HepG2 (cell line): ENCODE results near the gene CYP27A1. TPM values are rescaled to one million over a fixed set of nuclear protein-coding genes. Genes with fewer than 3 reads are reported as not detected.
A peak's percentile ranks its signal among the peaks of the same experiment; 100 is the strongest.

Experiments
- ATAC-seq: fragments of 200-7000 bp; cut with Tn5 transposase; 3 replicates; pipeline ENCODE4 v1.9.1; 2020; ENCODE audit warnings: mild to moderate bottlenecking, moderate library complexity
- BruUV-seq: library from RNA; stranded (reverse); fragments of 400-500 nt; replicated peaks from 2 replicates; lab custom pipeline; 2021; lab: Mats Ljungman, UMichigan
- CTCF ChIA-PET: fragments of 300-600 bp; formaldehyde crosslinking; extraction: SDS; loops from one replicate; lab custom pipeline; 2021; ENCODE audit warnings: low total read pairs, inconsistent platforms, low intra/inter-chr PET ratio; lab: Yijun Ruan, JAX
- POLR2A ChIA-PET: fragments of 350-600 bp; sonication (Branson Sonifier 250); formaldehyde crosslinking; loops from one replicate; lab custom pipeline; 2020; ENCODE audit warnings: antibody characterized with exemption, inconsistent platforms; lab: Yijun Ruan, JAX
- DNase-seq: peaks from one replicate; pipeline ENCODE4 v3.0.0-alpha.2; 2015; ENCODE audit warnings: low spot score
- FAIRE-seq: peaks from 3 replicates; lab custom pipeline; 2011; peaks lifted over from hg19 to GRCh38; lab: Jason Lieb, UNC
- H2AFZ ChIP-seq: one replicate; pipeline ENCODE4 v1.6.1; 2011; ENCODE audit warnings: low read length, inconsistent platforms
- H3K27ac ChIP-seq: fragments of 300-600 bp; 3 replicates; pipeline ENCODE4 v1.8.0; 2011; ENCODE audit warnings: mixed run types, mild to moderate bottlenecking, mixed read lengths, low read length, inconsistent platforms; ENCODE audit not compliant: insufficient read depth; ENCODE audit errors: extremely low read length
- H3K27me3 ChIP-seq, 2 experiments: fragments of 200-600 bp in 1 of 2; 2 replicates in 1 of 2; 3 replicates in 1 of 2; pipeline versions ENCODE4 v1.6.0 to v1.8.0; 2011; ENCODE audit warnings: low read length in 2 of 2, mild to moderate bottlenecking in 2 of 2, moderate library complexity in 2 of 2, inconsistent platforms in 1 of 2; ENCODE audit not compliant: insufficient read depth in 2 of 2, control insufficient read depth in 1 of 2
- H3K36me3 ChIP-seq, 2 experiments: fragments of 200-600 bp in 1 of 2; replicated peaks in 1 of 2; 2 replicates in 1 of 2; 3 replicates in 1 of 2; pipeline versions ENCODE4 v1.5.1 to v1.8.0; 2011; ENCODE audit warnings: low read length in 2 of 2, inconsistent platforms in 1 of 2; ENCODE audit not compliant: insufficient read depth in 2 of 2, control insufficient read depth in 1 of 2
- H3K4me1 ChIP-seq: 2 replicates; pipeline ENCODE4 v1.5.1; 2012; ENCODE audit warnings: low read length, inconsistent platforms; ENCODE audit not compliant: insufficient read depth
- H3K4me2 ChIP-seq: 2 replicates; pipeline ENCODE4 v1.6.0; 2011; ENCODE audit warnings: low read depth, low read length, inconsistent platforms
- H3K4me3 ChIP-seq, 3 experiments: fragments of 200-600 bp in 1 of 3; sonication (generic), shearing (Covaris generic) in 1 of 3; replicated peaks in 1 of 3; 2 replicates each; pipeline ENCODE4 v1.5.1; 2011 to 2016; ENCODE audit warnings: low read length in 3 of 3, inconsistent platforms in 2 of 3, low read depth in 2 of 3, mild to moderate bottlenecking in 2 of 3, control low read depth in 1 of 3, mixed read lengths in 1 of 3; ENCODE audit not compliant: insufficient read depth in 1 of 3
- H3K79me2 ChIP-seq: one replicate; pipeline ENCODE4 v1.6.1; 2011; ENCODE audit warnings: low read length, inconsistent platforms; ENCODE audit not compliant: insufficient read depth
- H3K9ac ChIP-seq: 2 replicates; pipeline ENCODE4 v1.6.0; 2011; ENCODE audit warnings: mild to moderate bottlenecking, low read depth, low read length, inconsistent platforms; ENCODE audit not compliant: insufficient read depth
- H3K9me3 ChIP-seq: 2 replicates; pipeline ENCODE4 v1.5.1; 2012; ENCODE audit warnings: mild to moderate bottlenecking, low read length
- H4K20me1 ChIP-seq: 2 replicates; pipeline ENCODE4 v1.6.0; 2011; ENCODE audit warnings: inconsistent platforms, mild to moderate bottlenecking, low read length, moderate library complexity; ENCODE audit not compliant: insufficient read depth
- ADNP ChIP-seq: sonication (generic); formaldehyde crosslinking; IDR thresholded peaks from 2 replicates; pipeline ENCODE4 v1.4.0; 2020; ENCODE audit warnings: missing genetic modification reagents
- ARHGAP35 ChIP-seq: sonication (generic); formaldehyde crosslinking; IDR thresholded peaks from 2 replicates; pipeline ENCODE4 v1.9.0; 2022; ENCODE audit warnings: mild to moderate bottlenecking, inconsistent platforms, moderate library complexity, missing genetic modification reagents, borderline replicate concordance
- CCDC6 ChIP-seq: sonication (generic); formaldehyde crosslinking; IDR thresholded peaks from 2 replicates; pipeline ENCODE4 v1.8.1; 2022; ENCODE audit warnings: mild to moderate bottlenecking, missing genetic modification reagents, moderate library complexity
- CHCHD3 ChIP-seq: sonication (generic); formaldehyde crosslinking; IDR thresholded peaks from 2 replicates; pipeline ENCODE4 v1.8.0; 2022; ENCODE audit warnings: mild to moderate bottlenecking, missing genetic modification reagents, moderate library complexity
- CREBL2 ChIP-seq: sonication (generic); formaldehyde crosslinking; IDR thresholded peaks from 2 replicates; pipeline ENCODE4 v1.8.1; 2023; ENCODE audit warnings: missing genetic modification reagents, mild to moderate bottlenecking, borderline replicate concordance
- DR1 ChIP-seq: sonication (generic); formaldehyde crosslinking; IDR thresholded peaks from 2 replicates; pipeline ENCODE4 v1.8.0; 2021; ENCODE audit warnings: mild to moderate bottlenecking, missing genetic modification reagents, inconsistent platforms
- E2F5 ChIP-seq: sonication (generic); formaldehyde crosslinking; conservative IDR thresholded peaks from 2 replicates; pipeline ENCODE4 v1.4.0; 2020; ENCODE audit warnings: missing genetic modification reagents
- ELF4 ChIP-seq: sonication (generic); formaldehyde crosslinking; IDR thresholded peaks from 2 replicates; pipeline ENCODE4 v1.5.0; 2020; ENCODE audit warnings: missing genetic modification reagents, mild to moderate bottlenecking, moderate library complexity, borderline replicate concordance
- MXD3 ChIP-seq: IDR thresholded peaks from 2 replicates; pipeline ENCODE4 v1.6.1; 2016; ENCODE audit warnings: mild to moderate bottlenecking, missing biosample characterization, missing genetic modification reagents
- NFKB2 ChIP-seq: sonication (generic); formaldehyde crosslinking; IDR thresholded peaks from 2 replicates; pipeline ENCODE4 v1.4.0; 2020; ENCODE audit warnings: missing genetic modification reagents, borderline replicate concordance
- PREB ChIP-seq: sonication (generic); formaldehyde crosslinking; IDR thresholded peaks from 2 replicates; pipeline ENCODE4 v1.4.0; 2020; ENCODE audit warnings: missing genetic modification reagents
- RBAK ChIP-seq: sonication (generic); formaldehyde crosslinking; IDR thresholded peaks from 2 replicates; pipeline ENCODE4 v1.5.1; 2020; ENCODE audit warnings: mild to moderate bottlenecking, missing genetic modification reagents
- SP2 ChIP-seq: sonication (generic); formaldehyde crosslinking; IDR thresholded peaks from 2 replicates; pipeline ENCODE4 v1.5.1; 2020; ENCODE audit warnings: mild to moderate bottlenecking, missing genetic modification reagents
- ZBTB44 ChIP-seq: sonication (generic); formaldehyde crosslinking; IDR thresholded peaks from 2 replicates; pipeline ENCODE4 v1.4.0; 2020; ENCODE audit warnings: missing genetic modification reagents
- ZFP37 ChIP-seq: sonication (generic); formaldehyde crosslinking; IDR thresholded peaks from 2 replicates; pipeline ENCODE4 v1.4.0; 2020; ENCODE audit warnings: missing genetic modification reagents, borderline replicate concordance
- ZNF652 ChIP-seq: IDR thresholded peaks from 2 replicates; pipeline ENCODE4 v1.6.1; 2016; ENCODE audit warnings: low read depth, borderline replicate concordance
- ZNF720 ChIP-seq: sonication (generic); formaldehyde crosslinking; IDR thresholded peaks from 2 replicates; pipeline ENCODE4 v1.4.0; 2020; ENCODE audit warnings: missing genetic modification reagents
- ZUFSP ChIP-seq: sonication (generic); formaldehyde crosslinking; IDR thresholded peaks from 2 replicates; pipeline ENCODE4 v1.9.0; 2021; ENCODE audit warnings: missing genetic modification reagents, mild to moderate bottlenecking, borderline replicate concordance
- WGBS: methylation state at CpG from one replicate; pipeline ENCODE4 v1.1.6; 2017; ENCODE audit warnings: low lambda C conversion rate; 5-methylcytosine and 5-hydroxymethylcytosine counted together
- in situ Hi-C: cut with HindIII; loops from 2 replicates; pipeline ENCODE4 v1.10.0; 2017; ENCODE audit warnings: low pct_unique_long_range_greater_than_20kb; ENCODE audit not compliant: extremely low pct_ligation_motif_present
- intact Hi-C: fragments of 100-400 bp; cut with micrococcal nuclease; formaldehyde crosslinking; loops from one replicate; pipeline ENCODE4 v1.10.0; 2022; ENCODE audit not compliant: unreplicated experiment
- polyA plus RNA-seq, 8 experiments: library from polyadenylated mRNA; depleted of rRNA in 3 of 8; stranded (reverse) in 7 of 8; unstranded in 1 of 8; fragments of >200 nt; fragmentation: Illumina TruSeq in 4 of 8; extraction: Trizol in 4 of 8; gene quantifications; 2 replicates each; pipeline versions ENCODE4 v1.2.1 to v1.2.3, GENCODE V29; 2011 to 2016; ENCODE audit warnings: low read depth in 4 of 8, missing spikeins in 1 of 8, mixed read lengths in 1 of 8; ENCODE audit not compliant: insufficient read depth in 1 of 8
- total RNA-seq, 5 experiments: library from RNA; depleted of rRNA; stranded (reverse); fragments of >200 nt; fragmentation: Illumina TruSeq; extraction: Trizol; gene quantifications; 2 replicates each; pipeline ENCODE4 v1.2.3, GENCODE V29; 2016; ENCODE audit warnings: low read depth in 1 of 5

The CYP27A1 gene
- total and polyA plus RNA-seq, 2 of the 13 experiments (the other 11 are each of a cell fraction or from before 2014, with no cell fraction given), result 157 to 266 TPM

- Histone ChIP-seq H3K4me2 (peak overlapping the region; percentile 61), H3K9ac (no peak overlapping the region), H3K4me1 (peaks cover 27% of the 10 kb centered on the region), H3K27ac (no peak overlapping the region), H2AFZ (no peak overlapping the region), H3K27me3 (peaks cover 18 to 83% of the 10 kb centered on the region in 2 experiments), H3K9me3 (no peaks in the 10 kb centered on the region), H3K79me2 (no peaks in the 10 kb centered on the region), H3K36me3 (no peaks in the 10 kb centered on the region), H4K20me1 (no peaks in the 10 kb centered on the region; the same call in 1 of the 2 replicates), H3K4me3 (peak overlapping the region; percentile 30 to 67 (median 32); a peak in 4 of 6 replicates)
- intact Hi-C loops, result loop anchor here (10.0 kb wide), 2 partner anchors 95 to 125 kb away; partner anchors contain the start of genes CDK5R2 and FEV
- BruUV-seq, result no TSS peak
- in situ Hi-C loops, result no loop called here
- DNase-seq, result no peak
- FAIRE-seq, result no peak
- ChIA-PET POLR2A (no interaction called here), CTCF (no interaction called here)
- 13% methylated on average over 32 of the region's 47 CpGs for WGBS
- peak; percentile 16 for ATAC-seq
- TF ChIP-seq MXD3 (no peak), E2F5 (CRISPR knock-in tag) (no peak), ZNF720 (CRISPR knock-in tag) (no peak), ZUFSP (no peak), NFKB2 (CRISPR knock-in tag) (no peak), ZFP37 (CRISPR knock-in tag) (no peak), DR1 (no peak), CCDC6 (CRISPR knock-in tag) (0 out of 2 replicates have a peak, but pooled peaks have one; percentile 27), RBAK (no peak), ZNF652 (CRISPR knock-in tag) (no peak), CREBL2 (CRISPR knock-in tag) (0 out of 2 replicates have a peak, but pooled peaks have one; percentile 30), ARHGAP35 (CRISPR knock-in tag) (no peak), PREB (no peak), ADNP (CRISPR knock-in tag) (no peak), SP2 (CRISPR knock-in tag) (no peak), CHCHD3 (no peak), ZBTB44 (CRISPR knock-in tag) (no peak), ELF4 (CRISPR knock-in tag) (no peak)
Observed at GRCh38 chr2:218859988-218860831, 78.3 kb downstream of the CYP27A1 start.
